T-helper 1 cell treated with Interleukin-12 subunit alpha and Interleukin-12 subunit beta and Interleukin-4 antibody, amounts not matched to agents 30 ng/mL and 1 ng/mL, for 36 hours (primary cell): Measurements from ENCODE around the gene DNAH7. TPM values are rescaled to one million over a fixed set of nuclear protein-coding genes. Genes with fewer than 3 reads are reported as not detected.
"Not testable (repeated sequence)": the region's sequence is repeated elsewhere in the genome, so short reads cannot be mapped to it uniquely, and the experiment has no call there.

Experiments
- intact Hi-C: fragments of 100-400 bp; cut with micrococcal nuclease; formaldehyde crosslinking; loops from one replicate; pipeline ENCODE4 v1.15.1; 2024
- total RNA-seq: library from RNA; stranded (reverse); gene quantifications from 2 replicates; pipeline ENCODE4 v1.2.3, GENCODE V29; 2022

Gene DNAH7
- total RNA-seq, 1 donor from 2014 or later = 0.05 TPM

DNA sequence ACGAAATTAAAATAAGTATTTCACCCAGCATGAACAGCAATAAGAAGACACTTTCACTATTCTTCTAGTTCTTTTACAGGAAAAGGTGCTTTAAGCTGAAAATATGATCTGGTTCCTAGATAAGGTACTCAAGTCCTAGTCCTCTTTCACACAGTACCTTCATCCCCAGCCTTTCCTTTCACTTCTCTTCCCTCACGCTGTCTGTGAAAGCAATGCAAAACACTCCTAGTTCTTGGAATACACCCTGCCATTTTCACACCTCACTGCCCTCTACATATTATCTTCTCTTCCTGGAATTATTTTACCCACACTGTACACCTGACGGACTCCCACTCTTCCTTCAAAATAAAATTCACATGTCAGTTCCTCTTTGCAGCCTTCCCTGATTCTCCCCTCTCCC lies 82.9 kb downstream of the DNAH7 start:
- intact Hi-C loops = no loop called here

- intact Hi-C loops = no loop called here
Measured at GRCh38 chr2:195984923-195985726, 83.5 kb downstream of the DNAH7 start.

DNA sequence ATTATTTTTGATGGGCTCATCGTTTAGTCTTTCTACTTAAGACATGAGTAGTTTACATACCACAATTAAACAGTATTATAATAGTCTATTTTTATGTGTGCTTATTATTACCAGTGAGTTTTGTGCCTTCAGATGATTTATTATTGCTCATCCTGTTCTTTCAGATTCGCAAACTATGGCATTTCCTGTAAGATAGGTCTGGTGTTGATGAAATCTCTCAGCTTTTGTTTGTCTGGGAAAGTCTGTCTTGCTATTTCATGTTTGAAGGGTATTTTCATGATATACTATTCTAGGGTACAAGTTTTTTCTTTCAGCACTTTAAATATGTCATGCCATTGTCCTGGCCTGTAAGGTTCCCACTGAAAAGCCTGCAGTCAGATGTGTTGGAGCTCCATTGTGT lies 101.3 kb downstream of the DNAH7 start:
- intact Hi-C loops = no loop called here

- intact Hi-C loops = no loop called here
Measured at GRCh38 chr2:195961873-195962272, 106.8 kb downstream of the DNAH7 start.

- intact Hi-C loops = no loop called here
Measured at GRCh38 chr2:195959341-195959740, 109.3 kb downstream of the DNAH7 start.

DNA sequence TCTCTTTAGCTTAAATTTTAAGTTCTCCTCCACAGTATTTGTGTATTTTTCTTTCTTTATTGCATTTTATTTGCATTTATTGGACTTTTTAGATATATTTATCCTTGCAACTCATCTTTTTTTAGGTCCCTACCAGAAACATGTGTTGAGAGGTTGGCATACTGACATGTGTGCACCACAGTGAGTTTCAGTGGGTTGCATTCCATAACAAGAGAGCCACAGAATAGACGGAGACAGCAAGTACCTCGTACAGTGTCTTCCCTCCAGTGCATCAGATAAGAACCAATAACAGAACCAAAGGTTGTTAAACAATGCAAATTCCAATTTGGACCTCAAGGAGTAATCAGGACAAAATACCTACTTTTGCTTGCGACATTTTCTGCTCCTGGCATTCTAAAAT lies 111.9 kb downstream of the DNAH7 start:
- intact Hi-C loops = no loop called here

- intact Hi-C loops = no loop called here
Measured at GRCh38 chr2:195945056-195945455, 123.6 kb downstream of the DNAH7 start.

DNA sequence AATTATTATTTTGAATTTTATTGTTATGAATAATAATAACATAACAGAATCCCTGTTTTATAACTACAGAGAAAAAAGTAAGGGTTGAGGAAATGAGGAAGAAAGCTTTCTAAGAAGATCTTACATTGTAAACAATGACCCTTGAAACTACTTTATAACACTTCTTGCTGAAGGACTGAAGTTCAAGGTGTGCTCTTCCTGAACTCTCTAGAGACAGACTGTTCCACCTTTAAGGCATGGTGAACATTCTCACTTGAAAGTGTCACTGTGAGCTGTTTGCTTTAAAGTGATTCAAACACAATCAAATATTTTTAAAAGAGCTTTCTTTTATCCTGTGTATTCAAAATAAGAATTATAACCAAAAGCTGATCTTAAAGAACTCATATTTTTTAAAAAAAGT lies 131.5 kb downstream of the DNAH7 start:
- intact Hi-C loops = loop anchor here (5.0 kb wide), 1 partner anchor 620 kb away; no protein-coding TSS in a partner anchor

DNA sequence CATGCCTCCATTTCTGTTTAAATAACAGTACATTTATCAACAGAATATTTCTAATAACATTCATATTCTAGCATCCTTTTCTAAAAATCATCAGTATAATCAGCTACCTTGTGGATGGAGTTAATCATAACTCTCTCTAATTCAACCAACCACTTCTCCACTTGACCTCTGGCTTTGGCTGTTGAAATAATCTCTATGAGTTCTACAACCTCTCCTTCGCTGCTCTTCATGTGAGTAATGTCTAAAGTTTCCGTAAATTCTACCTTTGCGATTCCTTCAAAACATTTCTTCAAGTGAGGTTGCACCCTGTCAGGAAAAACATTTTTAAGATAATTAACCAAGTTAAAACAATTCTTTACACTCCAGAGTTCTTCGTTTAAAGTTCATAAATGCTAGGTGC lies 134.2 kb downstream of the DNAH7 start:
- intact Hi-C loops = no loop called here

GRCh38 chr2:195929531-195929930 lies 139.1 kb downstream of the DNAH7 start:
- intact Hi-C loops = no loop called here

GRCh38 chr2:195925120-195925519 lies 143.5 kb downstream of the DNAH7 start:
- intact Hi-C loops = no loop called here

- intact Hi-C loops = no loop called here
Measured at GRCh38 chr2:195923889-195924288, 144.7 kb downstream of the DNAH7 start.

- intact Hi-C loops = not testable (repeated sequence)
Measured at GRCh38 chr2:195917021-195917600, 151.5 kb downstream of the DNAH7 start.

DNA sequence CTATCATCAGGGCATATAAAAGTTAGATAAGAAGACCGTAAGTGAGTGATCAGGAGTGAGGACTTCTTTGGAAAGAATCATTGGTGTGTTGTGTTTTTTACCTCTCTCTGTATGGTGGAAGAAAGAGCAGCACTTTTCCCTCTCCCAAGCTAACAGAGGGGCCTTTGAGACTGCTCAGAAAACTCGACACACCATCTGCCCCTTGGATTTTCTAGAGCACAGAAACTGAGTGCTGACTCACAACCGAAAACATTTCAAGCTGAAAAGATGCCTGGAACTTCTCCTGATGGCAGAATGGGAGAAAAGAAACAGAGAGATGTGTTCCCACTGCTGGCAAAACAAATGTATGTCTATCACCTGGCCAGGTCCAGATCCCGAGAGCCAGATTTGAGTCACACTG lies 156.6 kb downstream of the DNAH7 start:
- intact Hi-C loops = no loop called here

GRCh38 chr2:195910570-195910969 lies 158.1 kb downstream of the DNAH7 start:
- intact Hi-C loops = no loop called here

DNA sequence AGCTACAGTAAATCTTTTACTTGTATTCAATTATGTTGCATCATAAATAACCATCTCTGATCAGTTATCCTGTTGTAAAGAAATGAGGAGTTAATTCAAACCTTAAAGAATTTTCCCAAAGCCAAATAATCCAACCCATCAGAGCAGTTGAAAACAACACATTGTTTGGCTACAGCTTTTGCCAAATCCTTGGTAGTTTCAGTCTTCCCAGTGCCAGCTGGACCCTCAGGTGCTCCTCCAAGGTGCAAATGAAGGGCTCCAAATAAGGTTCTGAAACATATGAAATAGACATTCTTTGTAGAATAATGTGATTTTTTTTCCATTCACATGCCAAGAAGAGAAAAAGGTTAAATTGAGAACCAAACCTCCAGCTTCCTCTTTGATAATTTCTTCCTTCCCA lies 158.7 kb downstream of the DNAH7 start:
- intact Hi-C loops = no loop called here

DNA sequence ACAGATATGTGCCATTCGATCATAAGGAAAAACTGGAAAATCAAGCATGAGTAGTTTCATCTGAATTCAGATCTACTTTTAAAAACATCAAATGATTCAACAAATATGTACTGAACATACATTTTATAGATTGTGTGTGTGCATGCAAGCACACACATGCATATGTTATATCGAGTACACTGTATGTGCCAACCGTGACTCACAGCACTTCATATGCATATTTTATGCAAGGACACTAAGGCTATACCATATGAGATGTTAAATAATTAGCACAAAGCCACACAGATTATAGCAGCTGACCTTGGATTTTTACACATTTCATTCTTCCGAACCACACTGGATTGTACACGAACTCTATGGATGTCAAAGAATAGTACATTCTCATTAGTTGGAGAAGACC lies 161.2 kb downstream of the DNAH7 start:
- intact Hi-C loops = no loop called here

GRCh38 chr2:195903956-195904355 lies 164.7 kb downstream of the DNAH7 start:
- intact Hi-C loops = no loop called here

- intact Hi-C loops = no loop called here
Measured at GRCh38 chr2:195902857-195903256, 165.8 kb downstream of the DNAH7 start.

GRCh38 chr2:195899226-195899625 lies 169.4 kb downstream of the DNAH7 start:
- intact Hi-C loops = no loop called here

- intact Hi-C loops = no loop called here
Measured at GRCh38 chr2:195898505-195899191, 170.0 kb downstream of the DNAH7 start.

DNA sequence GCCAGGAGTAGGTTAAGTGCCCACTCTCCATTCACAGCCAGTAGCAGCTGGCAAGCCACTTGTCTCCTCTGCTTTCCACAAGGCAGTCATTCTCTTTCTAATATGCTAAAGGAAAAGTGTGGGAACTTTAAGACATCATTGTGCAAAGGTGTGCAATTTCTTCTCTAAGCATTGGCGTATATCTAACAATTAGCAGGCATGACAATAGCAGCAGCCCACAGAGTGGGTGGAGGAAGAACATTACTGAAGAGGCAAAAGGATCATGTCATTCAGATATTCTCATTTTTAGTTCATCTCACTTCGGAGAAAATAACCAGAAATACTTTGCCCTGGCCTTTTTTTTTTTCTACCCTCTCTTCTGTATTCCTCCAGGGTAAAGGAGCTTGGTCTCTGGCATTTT lies 177.6 kb downstream of the DNAH7 start:
- intact Hi-C loops = no loop called here
